GM19397 (cell line): ENCODE data around the gene KCNAB1.
A peak's percentile ranks its signal among the peaks of the same experiment; 100 is the strongest.
"Not testable (repeated sequence)": the region's sequence is repeated elsewhere in the genome, so short reads cannot be mapped to it uniquely, and the experiment has no call there.

Experiments
- ATAC-seq: cut with Tn5 transposase; IDR thresholded peaks from one replicate; pipeline ENCODE4 v1.9.1; 2021; ENCODE audit warnings: mild to moderate bottlenecking, moderate library complexity; ENCODE audit not compliant: unreplicated experiment

KCNAB1 gene

GRCh38 chr3:156260331-156260730 is 140.0 kb downstream of the KCNAB1 start:
- no peak for ATAC-seq

GRCh38 chr3:156264771-156265170 is 144.4 kb downstream of the KCNAB1 start:
- ATAC-seq: no peak

- no peak for ATAC-seq
Observed at GRCh38 chr3:156271508-156271907, 151.1 kb downstream of the KCNAB1 start.

GRCh38 chr3:156271995-156272719 is 151.8 kb downstream of the KCNAB1 start:
- no peak for ATAC-seq

- ATAC-seq: no peak
Observed at GRCh38 chr3:156273111-156273694, 152.8 kb downstream of the KCNAB1 start.

- no peak for ATAC-seq
Observed at GRCh38 chr3:156274791-156275190, 154.4 kb downstream of the KCNAB1 start.

- not testable (repeated sequence) for ATAC-seq
Observed at GRCh38 chr3:156284637-156285036, 164.3 kb downstream of the KCNAB1 start.

- ATAC-seq: no peak
Observed at GRCh38 chr3:156285626-156286025, 165.2 kb downstream of the KCNAB1 start.

- no peak for ATAC-seq
Observed at GRCh38 chr3:156290924-156291271, 170.5 kb downstream of the KCNAB1 start.

GRCh38 chr3:156291272-156292123 is 171.1 kb downstream of the KCNAB1 start:
- peak; percentile 65 for ATAC-seq

- ATAC-seq: no peak
Observed at GRCh38 chr3:156293566-156293965, 173.2 kb downstream of the KCNAB1 start.

- ATAC-seq: no peak
Observed at GRCh38 chr3:156297582-156297981, 177.2 kb downstream of the KCNAB1 start.

GRCh38 chr3:156298014-156298413 is 177.6 kb downstream of the KCNAB1 start:
- ATAC-seq: no peak

- no peak for ATAC-seq
Observed at GRCh38 chr3:156298938-156299337, 178.6 kb downstream of the KCNAB1 start.

GRCh38 chr3:156299569-156299968 is 179.2 kb downstream of the KCNAB1 start:
- ATAC-seq: no peak

- no peak for ATAC-seq
Observed at GRCh38 chr3:156300371-156300770, 180.0 kb downstream of the KCNAB1 start.

- ATAC-seq: no peak
Observed at GRCh38 chr3:156300929-156301840, 180.8 kb downstream of the KCNAB1 start.

- ATAC-seq: no peak
Observed at GRCh38 chr3:156303001-156303707, 182.8 kb downstream of the KCNAB1 start.

- ATAC-seq: no peak
Observed at GRCh38 chr3:156304406-156304805, 184.0 kb downstream of the KCNAB1 start.

GRCh38 chr3:156305672-156306071 is 185.3 kb downstream of the KCNAB1 start:
- no peak for ATAC-seq
